Type B pancreatic cell (in vitro differentiated cells): ENCODE results near the gene BEST1. TPM values are rescaled to one million over a fixed set of nuclear protein-coding genes. Genes with fewer than 3 reads are reported as not detected.

Experiments used
- DNase-seq: peaks from one replicate; pipeline ENCODE4 v3.0.0; 2021; ENCODE audit warnings: mixed read lengths; ENCODE audit not compliant: unreplicated experiment; ENCODE audit errors: extremely low spot score
- H3K27ac Mint-ChIP-seq: 2 replicates; pipeline ENCODE4 v1.8.0; 2021; ENCODE audit warnings: mild to moderate bottlenecking, mixed read lengths
- H3K27me3 Mint-ChIP-seq: 2 replicates; pipeline ENCODE4 v1.8.0; 2021; ENCODE audit warnings: mixed read lengths
- H3K36me3 Mint-ChIP-seq: 2 replicates; pipeline ENCODE4 v1.8.0; 2021; ENCODE audit warnings: mixed read lengths
- H3K4me1 Mint-ChIP-seq: one replicate; pipeline ENCODE4 v1.8.0; 2021; ENCODE audit warnings: mixed read lengths; ENCODE audit not compliant: unreplicated experiment
- H3K4me3 Mint-ChIP-seq: 2 replicates; pipeline ENCODE4 v1.8.0; 2021; ENCODE audit warnings: mild to moderate bottlenecking, mixed read lengths
- H3K9me3 Mint-ChIP-seq: 2 replicates; pipeline ENCODE4 v1.8.0; 2021; ENCODE audit warnings: mixed read lengths
- CTCF ChIP-seq: fragments of 200-600 bp; sonication (generic); conservative IDR thresholded peaks from 2 replicates; pipeline ENCODE4 v1.5.0; 2021; ENCODE audit warnings: antibody characterized with exemption, mild to moderate bottlenecking
- total RNA-seq: library from RNA; stranded (reverse); gene quantifications from 2 replicates; pipeline ENCODE4 v1.2.1, GENCODE V29; 2021; ENCODE audit warnings: low replicate concordance

BEST1 gene
- total RNA-seq, 1 donor from 2014 or later: 0.31 TPM

- peaks cover 36% of the 10 kb centered on the region for H3K4me1 Mint-ChIP-seq
- peak overlapping the region; percentile 47 for H3K4me3 Mint-ChIP-seq
- DNase-seq: no peak
- H3K36me3 Mint-ChIP-seq: no peaks in the 10 kb centered on the region
- H3K27me3 Mint-ChIP-seq: no peaks in the 10 kb centered on the region
- H3K9me3 Mint-ChIP-seq: no peaks in the 10 kb centered on the region
- no peak for TF ChIP-seq CTCF
- peak overlapping the region; percentile 68 for H3K27ac Mint-ChIP-seq
Observed at GRCh38 chr11:61974766-61975631, 24.8 kb downstream of the BEST1 start.

DNA sequence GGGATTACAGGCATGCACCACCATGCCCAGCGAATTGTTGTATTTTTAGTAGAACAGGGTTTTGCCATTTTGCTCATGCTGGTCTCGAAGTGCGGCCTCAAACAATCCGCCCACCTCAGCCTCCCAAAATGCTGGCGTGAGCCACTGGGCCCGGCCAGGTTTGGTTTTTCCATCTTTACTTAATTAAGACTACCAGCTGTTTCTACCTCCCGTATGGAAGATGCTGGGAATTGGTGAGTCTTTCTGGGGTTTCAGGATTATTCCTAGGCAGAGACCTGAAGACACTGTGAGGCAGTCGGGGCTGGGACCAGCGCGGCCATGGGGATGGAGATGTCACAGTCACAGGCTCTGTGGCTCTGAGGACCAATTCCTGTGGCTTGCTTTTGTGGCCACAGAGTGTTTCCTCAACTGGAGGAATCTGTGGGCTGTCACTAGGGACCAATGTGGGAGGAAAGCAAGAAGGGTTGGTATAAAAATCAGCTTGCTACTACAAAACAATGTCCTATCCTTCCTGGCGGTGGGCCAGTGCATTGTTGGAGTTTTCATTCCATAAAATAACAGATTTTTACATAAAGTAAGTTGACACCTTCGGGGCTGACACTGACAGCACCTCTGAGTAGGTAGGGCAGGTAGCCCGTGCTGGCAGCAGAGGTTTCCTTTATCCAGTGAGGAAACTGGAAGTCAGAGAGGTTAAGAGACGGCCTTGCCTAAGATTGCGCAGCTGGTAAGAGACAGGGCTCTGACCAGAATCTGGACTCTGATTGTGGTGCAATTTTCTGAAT lies 25.7 kb downstream of the BEST1 start:
- peaks cover 39% of the 10 kb centered on the region for H3K4me1 Mint-ChIP-seq
- no peak for DNase-seq
- H3K36me3 Mint-ChIP-seq: no peaks in the 10 kb centered on the region
- no peak overlapping the region for H3K4me3 Mint-ChIP-seq
- peak overlapping the region; percentile 68 for H3K27ac Mint-ChIP-seq
- H3K9me3 Mint-ChIP-seq: no peaks in the 10 kb centered on the region
- no peak for TF ChIP-seq CTCF
- H3K27me3 Mint-ChIP-seq: no peaks in the 10 kb centered on the region

DNA sequence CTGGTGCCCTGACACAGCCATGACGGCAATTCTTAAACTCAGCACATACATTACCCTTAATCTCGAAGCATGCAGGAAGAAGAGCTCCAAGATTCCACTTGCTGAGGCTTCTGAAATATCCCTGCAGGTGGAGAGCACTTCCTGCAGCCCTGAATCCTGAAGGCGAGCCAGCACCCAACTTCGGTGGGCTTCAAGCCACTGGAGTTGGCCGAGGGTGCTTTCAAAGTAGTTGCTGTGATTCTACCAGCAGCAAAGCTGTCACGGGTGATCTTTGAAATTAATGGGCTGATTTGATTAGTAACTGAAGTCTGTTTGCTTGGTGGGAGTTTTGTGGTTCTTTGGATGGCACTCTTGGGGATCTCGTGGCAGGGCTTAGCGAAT lies 26.3 kb downstream of the BEST1 start:
- Mint-ChIP-seq H3K4me1 (peaks cover 38% of the 10 kb centered on the region), H3K36me3 (no peaks in the 10 kb centered on the region), H3K27ac (no peak overlapping the region), H3K9me3 (no peaks in the 10 kb centered on the region), H3K4me3 (no peak overlapping the region), H3K27me3 (no peaks in the 10 kb centered on the region)
- TF ChIP-seq CTCF: no peak
- no peak for DNase-seq

GRCh38 chr11:61976813-61977475 lies 26.8 kb downstream of the BEST1 start:
- peaks cover 33% of the 10 kb centered on the region for H3K4me1 Mint-ChIP-seq

More at GRCh38 chr11:61976813-61977475, 26.8 kb downstream of the BEST1 start:
- Mint-ChIP-seq H3K4me3 (no peak overlapping the region), H3K27me3 (no peaks in the 10 kb centered on the region), H3K9me3 (no peaks in the 10 kb centered on the region), H3K36me3 (no peaks in the 10 kb centered on the region), H3K27ac (no peak overlapping the region)
- no peak for DNase-seq
- no peak for TF ChIP-seq CTCF
